Natural killer cell (primary cell): Measurements from ENCODE around the gene RAD51B. TPM values are rescaled to one million over a fixed set of nuclear protein-coding genes. Genes with fewer than 3 reads are reported as not detected.

Experiments
- ATAC-seq, 3 donors: fragments of 150-1000 bp in 2 of 3; fragments of 200-7000 bp in 1 of 3; cut with Tn5 transposase; 1 replicate in 1 of 3; 2 replicates in 2 of 3; pipeline ENCODE4 v1.10.0; 2021; ENCODE audit warnings: mild to moderate bottlenecking in 2 of 3, moderate library complexity in 2 of 3
- DNase-seq, 2 donors: peaks; one replicate each; pipeline versions ENCODE4 v3.0.0 to v3.0.0-alpha.2; 2013 to 2021; ENCODE audit warnings: mixed read lengths in 1 of 2
- H3K27ac ChIP-seq: one replicate; pipeline ENCODE4 v1.5.1; 2013; ENCODE audit warnings: mild to moderate bottlenecking, low read length
- H3K27me3 ChIP-seq: one replicate; pipeline ENCODE4 v1.6.1; 2013; ENCODE audit warnings: low read length; ENCODE audit not compliant: control insufficient read depth, insufficient read depth
- H3K36me3 ChIP-seq: one replicate; pipeline ENCODE4 v1.6.1; 2013; ENCODE audit warnings: low read length; ENCODE audit not compliant: control insufficient read depth, insufficient read depth
- H3K4me1 ChIP-seq: one replicate; pipeline ENCODE4 v1.6.1; 2013; ENCODE audit warnings: low read length; ENCODE audit not compliant: control insufficient read depth, insufficient read depth
- H3K4me3 ChIP-seq: one replicate; pipeline ENCODE4 v1.5.1; 2013; ENCODE audit warnings: low read length
- H3K9me3 ChIP-seq: one replicate; pipeline ENCODE4 v1.6.1; 2013; ENCODE audit warnings: low read length; ENCODE audit not compliant: control insufficient read depth, insufficient read depth
- H3K27ac Mint-ChIP-seq, 2 donors: one replicate each; pipeline ENCODE4 v1.8.0; 2022; ENCODE audit warnings: mild to moderate bottlenecking in 2 of 2, mixed read lengths in 2 of 2, moderate library complexity in 1 of 2
- H3K27me3 Mint-ChIP-seq, 2 donors: one replicate each; pipeline ENCODE4 v1.8.0; 2022; ENCODE audit warnings: low read depth in 2 of 2, mixed read lengths in 2 of 2
- H3K36me3 Mint-ChIP-seq: one replicate; pipeline ENCODE4 v1.8.0; 2022; ENCODE audit warnings: mixed read lengths
- H3K4me1 Mint-ChIP-seq, 2 donors: one replicate each; pipeline ENCODE4 v1.8.0; 2022; ENCODE audit warnings: mixed read lengths in 2 of 2
- H3K4me3 Mint-ChIP-seq: one replicate; pipeline ENCODE4 v1.8.0; 2022; ENCODE audit warnings: mild to moderate bottlenecking, moderate library complexity, mixed read lengths
- H3K9me3 Mint-ChIP-seq, 2 donors: one replicate each; pipeline ENCODE4 v1.8.0; 2022; ENCODE audit warnings: mixed read lengths in 2 of 2
- WGBS: methylation state at CpG from one replicate; pipeline ENCODE4 v1.1.7; 2013; ENCODE audit warnings: missing lambda C conversion rate; ENCODE audit not compliant: insufficient coverage; 5-methylcytosine and 5-hydroxymethylcytosine counted together
- intact Hi-C: fragments of 100-400 bp; cut with micrococcal nuclease; formaldehyde crosslinking; loops from one replicate; pipeline ENCODE4 v1.14.2; 2022
- total RNA-seq, 4 donors: library from RNA; stranded (reverse); fragments of 120-200 nt in 1 of 4; gene quantifications; one replicate each; pipeline versions ENCODE4 v1.2.3 to v1.2.4, GENCODE V29; 2013 to 2022
- TF ChIP-seq, protein P1 (sequence below): fragments of 200-600 bp; IDR thresholded peaks from one replicate; pipeline ENCODE4 v1.8.0; 2022; ENCODE audit warnings: antibody characterized with exemption

RAD51B gene
- total RNA-seq, 3 donors from 2014 or later (not counting 1 experiment from before 2014, with no cell fraction given) = 28.1 to 37.6 (median 28.6) TPM

DNA sequence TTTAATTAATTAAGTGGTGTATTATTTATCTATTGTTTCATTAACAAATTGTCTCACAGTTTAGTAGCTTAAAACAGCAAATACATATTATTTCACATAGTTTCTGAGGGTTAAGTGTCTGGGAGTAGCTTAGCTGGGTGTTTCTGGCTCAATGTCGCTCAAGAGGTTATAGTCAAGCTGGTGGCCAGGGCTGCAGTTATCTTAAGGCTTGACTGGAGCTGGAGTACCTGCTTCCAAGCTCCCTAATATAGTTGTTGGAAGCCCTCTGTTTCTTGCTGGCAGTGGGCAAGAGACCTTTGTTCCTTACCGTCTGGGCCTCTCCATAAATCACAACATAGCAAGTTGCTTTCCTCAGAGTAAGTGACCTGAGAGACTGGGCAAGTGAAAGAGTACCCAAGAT, 66.6 kb downstream of the RAD51B start:
- H3K27ac ChIP-seq = no peak overlapping the region

GRCh38 chr14:67887478-67887877, 67.9 kb downstream of the RAD51B start:
- intact Hi-C loops = no loop called here
- no peak overlapping the region for H3K27ac Mint-ChIP-seq

More for the DNA sequence above, 66.6 kb downstream of the RAD51B start:
- Mint-ChIP-seq H3K4me1 (peaks cover 31 to 33% of the 10 kb centered on the region in 2 donors), H3K27me3 (no peaks in the 10 kb centered on the region), H3K9me3 (no peaks in the 10 kb centered on the region), H3K4me3 (no peak overlapping the region), H3K36me3 (no peaks in the 10 kb centered on the region), H3K27ac (no peak overlapping the region)
- 100% methylated on average over 2 of the region's 2 CpGs for WGBS
- Histone ChIP-seq H3K9me3 (no peaks in the 10 kb centered on the region), H3K4me3 (no peak overlapping the region), H3K4me1 (peaks cover 16% of the 10 kb centered on the region), H3K36me3 (no peaks in the 10 kb centered on the region), H3K27me3 (no peaks in the 10 kb centered on the region)
- intact Hi-C loops = no loop called here
- ATAC-seq (no peak), DNase-seq (no peak)
- TF ChIP-seq, protein P1, sequence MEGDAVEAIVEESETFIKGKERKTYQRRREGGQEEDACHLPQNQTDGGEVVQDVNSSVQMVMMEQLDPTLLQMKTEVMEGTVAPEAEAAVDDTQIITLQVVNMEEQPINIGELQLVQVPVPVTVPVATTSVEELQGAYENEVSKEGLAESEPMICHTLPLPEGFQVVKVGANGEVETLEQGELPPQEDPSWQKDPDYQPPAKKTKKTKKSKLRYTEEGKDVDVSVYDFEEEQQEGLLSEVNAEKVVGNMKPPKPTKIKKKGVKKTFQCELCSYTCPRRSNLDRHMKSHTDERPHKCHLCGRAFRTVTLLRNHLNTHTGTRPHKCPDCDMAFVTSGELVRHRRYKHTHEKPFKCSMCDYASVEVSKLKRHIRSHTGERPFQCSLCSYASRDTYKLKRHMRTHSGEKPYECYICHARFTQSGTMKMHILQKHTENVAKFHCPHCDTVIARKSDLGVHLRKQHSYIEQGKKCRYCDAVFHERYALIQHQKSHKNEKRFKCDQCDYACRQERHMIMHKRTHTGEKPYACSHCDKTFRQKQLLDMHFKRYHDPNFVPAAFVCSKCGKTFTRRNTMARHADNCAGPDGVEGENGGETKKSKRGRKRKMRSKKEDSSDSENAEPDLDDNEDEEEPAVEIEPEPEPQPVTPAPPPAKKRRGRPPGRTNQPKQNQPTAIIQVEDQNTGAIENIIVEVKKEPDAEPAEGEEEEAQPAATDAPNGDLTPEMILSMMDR = no peak

GRCh38 chr14:67889455-67889854, 69.9 kb downstream of the RAD51B start:
- no peaks in the 10 kb centered on the region for H3K4me1 ChIP-seq
- H3K27me3 Mint-ChIP-seq = no peaks in the 10 kb centered on the region
- DNase-seq (no peak), ATAC-seq (no peak)
- intact Hi-C loops = no loop called here
- no peaks in the 10 kb centered on the region for H3K27me3 ChIP-seq
- H3K4me3 Mint-ChIP-seq = no peak overlapping the region
- H3K9me3 ChIP-seq = no peaks in the 10 kb centered on the region
- 100% methylated on average over 2 of the region's 4 CpGs for WGBS
- no peaks in the 10 kb centered on the region for H3K36me3 ChIP-seq
- no peaks in the 10 kb centered on the region for H3K36me3 Mint-ChIP-seq
- TF ChIP-seq, protein P1 = no peak
- H3K27ac ChIP-seq = no peak overlapping the region
- H3K4me3 ChIP-seq = no peak overlapping the region
- H3K4me1 Mint-ChIP-seq = peaks cover 4% of the 10 kb centered on the region in 2 donors
- no peak overlapping the region for H3K27ac Mint-ChIP-seq
- H3K9me3 Mint-ChIP-seq = no peaks in the 10 kb centered on the region

More at GRCh38 chr14:67887478-67887877, 67.9 kb downstream of the RAD51B start:
- Histone ChIP-seq H3K27me3 (no peaks in the 10 kb centered on the region), H3K36me3 (no peaks in the 10 kb centered on the region), H3K27ac (no peak overlapping the region), H3K4me1 (peaks cover 7% of the 10 kb centered on the region), H3K9me3 (no peaks in the 10 kb centered on the region), H3K4me3 (no peak overlapping the region)
- ATAC-seq (no peak), DNase-seq (no peak)
- Mint-ChIP-seq H3K36me3 (no peaks in the 10 kb centered on the region), H3K27me3 (no peaks in the 10 kb centered on the region), H3K9me3 (no peaks in the 10 kb centered on the region), H3K4me1 (peaks cover 19 to 20% of the 10 kb centered on the region in 2 donors), H3K4me3 (no peak overlapping the region)
- TF ChIP-seq, protein P1 = no peak
- WGBS = 69% methylated on average over 3 of the region's 3 CpGs

GRCh38 chr14:67892466-67893100, 73.0 kb downstream of the RAD51B start:
- Mint-ChIP-seq H3K4me1 (peaks cover 0 to 4% of the 10 kb centered on the region in 2 donors), H3K36me3 (no peaks in the 10 kb centered on the region), H3K4me3 (no peak overlapping the region), H3K27me3 (no peaks in the 10 kb centered on the region), H3K9me3 (no peaks in the 10 kb centered on the region), H3K27ac (no peak overlapping the region)
- no peaks in the 10 kb centered on the region for H3K4me1 ChIP-seq
- 100% methylated on average over 1 of the region's 1 CpG for WGBS
- intact Hi-C loops = no loop called here
- H3K27ac ChIP-seq = no peak overlapping the region
- ATAC-seq = no peak
- no peaks in the 10 kb centered on the region for H3K36me3 ChIP-seq
- no peaks in the 10 kb centered on the region for H3K27me3 ChIP-seq
- DNase-seq = no peak
- H3K4me3 ChIP-seq = no peak overlapping the region
- no peaks in the 10 kb centered on the region for H3K9me3 ChIP-seq
- TF ChIP-seq, protein P1 = no peak
